OCI-LY1 (cell line): ENCODE data around the gene RNF181.

Experiments used
- EZH2 ChIP-seq: fragments of 200-600 bp; sonication (generic), shearing (Covaris generic); IDR thresholded peaks from 2 replicates; pipeline ENCODE4 v1.8.0; 2017; ENCODE audit warnings: borderline replicate concordance, mixed run types, mild to moderate bottlenecking, antibody characterized with exemption, low read length, moderate library complexity, mixed read lengths
- TF ChIP-seq, protein P1 (sequence below): fragments of 200-600 bp; sonication (generic), shearing (Covaris generic); IDR thresholded peaks from 2 replicates; pipeline ENCODE4 v1.5.1; 2017; ENCODE audit warnings: mild to moderate bottlenecking, antibody characterized with exemption, low read length, moderate library complexity, mixed read lengths

DNA sequence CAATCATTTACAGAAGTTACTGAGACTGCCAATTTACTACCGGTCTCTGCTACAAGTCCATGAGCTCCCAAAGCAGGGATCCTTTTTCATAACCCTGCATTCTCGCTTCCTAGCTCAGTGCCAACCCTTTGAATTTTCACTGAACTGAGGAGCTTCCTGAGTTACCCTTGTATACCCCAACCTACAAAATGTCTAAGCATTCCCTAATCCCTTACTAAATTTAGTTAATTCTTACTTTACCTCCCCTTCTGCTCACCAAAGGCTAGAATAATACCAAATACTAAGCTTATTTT is 47.0 kb upstream of the RNF181 start:
- no peak for TF ChIP-seq EZH2
- TF ChIP-seq, protein P1, sequence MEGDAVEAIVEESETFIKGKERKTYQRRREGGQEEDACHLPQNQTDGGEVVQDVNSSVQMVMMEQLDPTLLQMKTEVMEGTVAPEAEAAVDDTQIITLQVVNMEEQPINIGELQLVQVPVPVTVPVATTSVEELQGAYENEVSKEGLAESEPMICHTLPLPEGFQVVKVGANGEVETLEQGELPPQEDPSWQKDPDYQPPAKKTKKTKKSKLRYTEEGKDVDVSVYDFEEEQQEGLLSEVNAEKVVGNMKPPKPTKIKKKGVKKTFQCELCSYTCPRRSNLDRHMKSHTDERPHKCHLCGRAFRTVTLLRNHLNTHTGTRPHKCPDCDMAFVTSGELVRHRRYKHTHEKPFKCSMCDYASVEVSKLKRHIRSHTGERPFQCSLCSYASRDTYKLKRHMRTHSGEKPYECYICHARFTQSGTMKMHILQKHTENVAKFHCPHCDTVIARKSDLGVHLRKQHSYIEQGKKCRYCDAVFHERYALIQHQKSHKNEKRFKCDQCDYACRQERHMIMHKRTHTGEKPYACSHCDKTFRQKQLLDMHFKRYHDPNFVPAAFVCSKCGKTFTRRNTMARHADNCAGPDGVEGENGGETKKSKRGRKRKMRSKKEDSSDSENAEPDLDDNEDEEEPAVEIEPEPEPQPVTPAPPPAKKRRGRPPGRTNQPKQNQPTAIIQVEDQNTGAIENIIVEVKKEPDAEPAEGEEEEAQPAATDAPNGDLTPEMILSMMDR: no peak
